GM12878 (cell line): Measurements from ENCODE around the gene FAM162B. TPM values are rescaled to one million over a fixed set of nuclear protein-coding genes. Genes with fewer than 3 reads are reported as not detected.
A peak's percentile ranks its signal among the peaks of the same experiment; 100 is the strongest.

Experiments used
- ATAC-seq: fragments of 200-7000 bp; cut with Tn5 transposase; 3 replicates; pipeline ENCODE4 v1.9.1; 2020; ENCODE audit warnings: mild to moderate bottlenecking, moderate library complexity
- BruUV-seq: library from RNA; stranded (reverse); fragments of 400-500 nt; replicated peaks from 2 replicates; lab custom pipeline; 2021; lab: Mats Ljungman, UMichigan
- CTCF ChIA-PET: fragments of 300-600 bp; sonication (Branson Sonifier 250); formaldehyde crosslinking; extraction: SDS; loops from one replicate; lab custom pipeline; 2021; ENCODE audit warnings: inconsistent platforms; lab: Yijun Ruan, JAX
- POLR2A ChIA-PET: fragments of 350-600 bp; formaldehyde crosslinking; extraction: SDS; loops from one replicate; lab custom pipeline; 2021; ENCODE audit warnings: inconsistent platforms; lab: Charles Lee
- RAD21 ChIA-PET: fragments of 300-600 bp; sonication (Branson Sonifier 250); formaldehyde crosslinking; loops from one replicate; lab custom pipeline; 2023; ENCODE audit warnings: antibody characterized with exemption; ENCODE audit not compliant: unreplicated experiment; lab: Charles Lee
- SMC1A ChIA-PET: fragments of 300-600 bp; sonication (Branson Sonifier 250); formaldehyde crosslinking; loops from one replicate; lab custom pipeline; 2023; ENCODE audit not compliant: unreplicated experiment, uncharacterized antibody; lab: Charles Lee
- DNase-seq: peaks from one replicate; pipeline ENCODE4 v3.0.0-alpha.2; 2011; ENCODE audit warnings: low read depth, low spot score
- FAIRE-seq: peaks from 3 replicates; lab custom pipeline; 2011; peaks lifted over from hg19 to GRCh38; lab: Jason Lieb, UNC
- H2AFZ ChIP-seq: 2 replicates; pipeline ENCODE4 v1.6.0; 2011; ENCODE audit warnings: low read depth, low read length, control low read depth; ENCODE audit not compliant: control insufficient read depth
- H3K27ac ChIP-seq: 2 replicates; pipeline ENCODE4 v1.5.1; 2011; ENCODE audit warnings: control low read depth; ENCODE audit not compliant: control insufficient read depth, insufficient read depth
- H3K27me3 ChIP-seq, 2 experiments: replicated peaks in 1 of 2; 2 replicates each; pipeline versions ENCODE4 v1.6.0 to v1.6.1; 2011; ENCODE audit warnings: low read length in 1 of 2; ENCODE audit not compliant: control insufficient read depth in 2 of 2, insufficient read depth in 2 of 2
- H3K36me3 ChIP-seq, 2 experiments: 2 replicates each; pipeline ENCODE4 v1.5.1; 2011; ENCODE audit warnings: low read length in 1 of 2; ENCODE audit not compliant: control insufficient read depth in 2 of 2, insufficient read depth in 2 of 2
- H3K4me1 ChIP-seq: 2 replicates; pipeline ENCODE4 v1.6.1; 2011; ENCODE audit warnings: mild to moderate bottlenecking, low read length, moderate library complexity, mixed read lengths; ENCODE audit not compliant: control insufficient read depth, insufficient read depth
- H3K4me2 ChIP-seq: 2 replicates; pipeline ENCODE4 v1.6.0; 2011; ENCODE audit warnings: control low read depth; ENCODE audit not compliant: control insufficient read depth, insufficient read depth
- H3K4me3 ChIP-seq: fragments of 200-600 bp; sonication (generic); 2 replicates; pipeline ENCODE4 v1.5.1; 2016
- H3K79me2 ChIP-seq: 2 replicates; pipeline ENCODE4 v1.6.0; 2011; ENCODE audit warnings: low read length; ENCODE audit not compliant: control insufficient read depth, insufficient read depth
- H3K9ac ChIP-seq: 2 replicates; pipeline ENCODE4 v1.8.0; 2011; ENCODE audit warnings: low read length, control low read depth, mixed read lengths; ENCODE audit not compliant: control insufficient read depth, insufficient read depth
- H3K9me3 ChIP-seq: replicated peaks from 3 replicates; pipeline ENCODE4 v1.5.1; 2011; ENCODE audit warnings: mild to moderate bottlenecking, low read length; ENCODE audit not compliant: control insufficient read depth, insufficient read depth
- H4K20me1 ChIP-seq: 2 replicates; pipeline ENCODE4 v1.6.0; 2011; ENCODE audit not compliant: control insufficient read depth, insufficient read depth
- ATF2 ChIP-seq: IDR thresholded peaks from 2 replicates; pipeline ENCODE4 v1.6.1; 2012; ENCODE audit warnings: low read length, inconsistent platforms
- CTCF ChIP-seq, 3 experiments: IDR thresholded peaks in 2 of 3; conservative IDR thresholded peaks in 1 of 3; 2 replicates each; pipeline ENCODE4 v1.5.1; 2011; ENCODE audit warnings: low read depth in 3 of 3, low read length in 3 of 3, mild to moderate bottlenecking in 3 of 3, control low read depth in 2 of 3, moderate library complexity in 2 of 3, inconsistent platforms in 1 of 3, mixed read lengths in 1 of 3; ENCODE audit not compliant: control insufficient read depth in 2 of 3, insufficient read depth in 1 of 3; ENCODE audit errors: extremely low read depth in 1 of 3
- JUND ChIP-seq: IDR thresholded peaks from 2 replicates; pipeline ENCODE4 v1.6.1; 2012; ENCODE audit warnings: low read depth, mild to moderate bottlenecking, low read length, improper control_type of control experiment, moderate library complexity
- RAD21 ChIP-seq: IDR thresholded peaks from 2 replicates; pipeline ENCODE4 v1.6.1; 2011; ENCODE audit warnings: mild to moderate bottlenecking, low read depth, low read length, moderate library complexity; ENCODE audit not compliant: insufficient read depth
- SMC3 ChIP-seq: IDR thresholded peaks from 2 replicates; pipeline ENCODE4 v1.6.1; 2011; ENCODE audit warnings: low read length, improper control_type of control experiment, borderline replicate concordance
- WGBS: methylation state at CpG from one replicate; pipeline ENCODE4 v1.1.6; 2016; ENCODE audit warnings: low lambda C conversion rate; ENCODE audit not compliant: insufficient replicate concordance, insufficient coverage; ENCODE audit errors: missing lambda C conversion rate; 5-methylcytosine and 5-hydroxymethylcytosine counted together
- in situ Hi-C: fragments of 300-500 bp; cut with MboI; formaldehyde crosslinking; loops from 9 replicates; pipeline ENCODE4 v1.14.3; 2018; ENCODE audit warnings: mixed read lengths
- intact Hi-C: fragments of 100-400 bp; cut with micrococcal nuclease; formaldehyde crosslinking; loops from one replicate; pipeline ENCODE4 v1.14.2; 2022; ENCODE audit not compliant: unreplicated experiment
- polyA plus RNA-seq, 11 experiments: library from polyadenylated mRNA; depleted of rRNA in 4 of 11; unstranded in 6 of 11; stranded (reverse) in 5 of 11; fragments of >200 nt; fragmentation: Nextera tagmentation in 4 of 11; fragmentation: Illumina TruSeq in 1 of 11; extraction: Ambion mirVana in 4 of 11; extraction: Trizol in 1 of 11; gene quantifications; 1 replicate in 1 of 11; 2 replicates in 10 of 11; pipeline versions ENCODE4 v1.2.1 to v1.2.3, GENCODE V29; 2011 to 2016; ENCODE audit warnings: inconsistent platforms in 2 of 11, missing spikeins in 2 of 11, low read depth in 1 of 11
- total RNA-seq, 4 experiments: library from RNA; depleted of rRNA in 3 of 4; stranded (reverse); fragments of >200 nt in 3 of 4; fragmentation: Illumina TruSeq in 1 of 4; extraction: Trizol in 1 of 4; gene quantifications; 2 replicates each; pipeline versions ENCODE4 v1.2.1 to v1.2.3, GENCODE V29; 2013 to 2021

The FAM162B gene
- total and polyA plus RNA-seq, 10 of the 15 experiments (the other 5 are each of a cell fraction or from before 2014, with no cell fraction given), result not detected

- TF ChIP-seq JUND, result no peak
Observed at GRCh38 chr6:116783852-116784251, 18.3 kb upstream of the FAM162B start (continued).

- TF ChIP-seq SMC3, result peak; percentile 51; the same call in 1 of the 2 replicates
- TF ChIP-seq CTCF (IDR thresholded peaks at IDR 0.05 in 2 of 3, conservative IDR thresholded peaks at IDR 0.05 in 1 of 3; ENCODE audit: control insufficient read depth in 2 of 3, extremely low read depth in 1 of 3, insufficient read depth in 1 of 3, low read depth in 3 of 3, low read length in 3 of 3), result peak; percentile 23 to 56 (median 37); a peak in 3 of 6 replicates
- TF ChIP-seq RAD21, result peak; percentile 40; the same call in 1 of the 2 replicates
- TF ChIP-seq ATF2, result no peak
- H3K27ac ChIP-seq, result no peak overlapping the region
- H3K4me2 ChIP-seq, result no peak overlapping the region
- CTCF ChIA-PET, result interaction anchor here (0.7 to 3.1 kb wide), 8 partner anchors 9 to 192 kb away, joined by 3 to 36 read pairs (median 3); no protein-coding TSS in a partner anchor
- peak; percentile 41 for FAIRE-seq
- no TSS peak for BruUV-seq
- in situ Hi-C loops, result loop anchor here (10.0 kb wide), 1 partner anchor 185 kb away; no protein-coding TSS in a partner anchor
- no peak for DNase-seq
- H3K9ac ChIP-seq, result no peak overlapping the region
- SMC1A ChIA-PET, result interaction anchor here (1.0 to 3.0 kb wide), 4 partner anchors 65 to 189 kb away, joined by 3 to 12 read pairs (median 3); no protein-coding TSS in a partner anchor
- H3K4me3 ChIP-seq, result no peak overlapping the region
- 30% methylated on average over 13 of the region's 13 CpGs for WGBS
- H3K4me1 ChIP-seq, result no peaks in the 10 kb centered on the region
- no peaks in the 10 kb centered on the region for H3K9me3 ChIP-seq
- no peaks in the 10 kb centered on the region for H3K36me3 ChIP-seq
- RAD21 ChIA-PET, result interaction anchor here (2.5 kb wide), 1 partner anchor 189 kb away, joined by 10 read pairs; no protein-coding TSS in a partner anchor
- no peak overlapping the region for H2AFZ ChIP-seq
- intact Hi-C loops, result loop anchor here (1.0 kb wide), 2 partner anchors 68 to 190 kb away; no protein-coding TSS in a partner anchor
- POLR2A ChIA-PET, result no interaction called here
- no peaks in the 10 kb centered on the region for H3K79me2 ChIP-seq
- no peaks in the 10 kb centered on the region for H4K20me1 ChIP-seq
- peak; percentile 82 for ATAC-seq
- no peaks in the 10 kb centered on the region for H3K27me3 ChIP-seq
Observed at GRCh38 chr6:116779573-116780164, 14.2 kb upstream of the FAM162B start.
